SU-DHL-6 (cell line): Measurements from ENCODE around the gene CRX.

Experiments used
- CTCF ChIP-seq: fragments of 200-600 bp; sonication (generic); IDR thresholded peaks from one replicate; pipeline ENCODE4 v1.5.1; 2017; ENCODE audit warnings: antibody characterized with exemption, mild to moderate bottlenecking, low read length, moderate library complexity; ENCODE audit not compliant: insufficient read depth, poor library complexity, severe bottlenecking
- EZH2phosphoT487 ChIP-seq: fragments of 200-600 bp; sonication (generic), shearing (Covaris generic); conservative IDR thresholded peaks from 2 replicates; pipeline ENCODE4 v1.6.1; 2018; ENCODE audit warnings: mild to moderate bottlenecking, antibody characterized with exemption, low read length, moderate library complexity, mixed read lengths

GRCh38 chr19:47882890-47883289, 61.2 kb downstream of the CRX start:
- TF ChIP-seq CTCF = no peak
- no peak for TF ChIP-seq EZH2phosphoT487
